ENCODE results near the gene NR6A1. TPM values are rescaled to one million over a fixed set of nuclear protein-coding genes. Genes with fewer than 3 reads are reported as not detected.
A peak's percentile ranks its signal among the peaks of the same experiment; 100 is the strongest.

The NR6A1 gene
- total and polyA plus RNA-seq, 2 of the 13 experiments (the other 11 are each of a cell fraction or from before 2014, with no cell fraction given): 28.1 to 31.5 TPM

GRCh38 chr9:124771021-124771866, at the start of gene NR6A1 (continued):
- TF ChIP-seq MEIS1 (CRISPR knock-in tag; IDR thresholded peaks at IDR 0.05; ENCODE audit: borderline replicate concordance) (0 out of 2 replicates have a peak, but pooled peaks have one; percentile 48), SIX1 (CRISPR knock-in tag; IDR thresholded peaks at IDR 0.05; ENCODE audit: borderline replicate concordance) (no peak), ZNF292 (CRISPR knock-in tag; IDR thresholded peaks at IDR 0.05; ENCODE audit: borderline replicate concordance, low read depth) (no peak), BRCA1 (CRISPR knock-in tag; IDR thresholded peaks at IDR 0.05) (peak; percentile 39; the same call in 1 of the 2 replicates), MBNL3 (CRISPR knock-in tag; conservative IDR thresholded peaks at IDR 0.05) (no peak), KDM1A (CRISPR knock-in tag; IDR thresholded peaks at IDR 0.05) (no peak), ZNF280D (CRISPR knock-in tag; IDR thresholded peaks at IDR 0.05) (no peak), RXRA (CRISPR knock-in tag; IDR thresholded peaks at IDR 0.05) (no peak), ZSCAN25 (CRISPR knock-in tag; IDR thresholded peaks at IDR 0.05) (no peak; the same call in 1 of the 2 replicates), ZNF775 (CRISPR knock-in tag; IDR thresholded peaks at IDR 0.05; ENCODE audit: borderline replicate concordance) (no peak), MXD3 (CRISPR knock-in tag; IDR thresholded peaks at IDR 0.05) (peak; percentile 19), PAWR (CRISPR knock-in tag; IDR thresholded peaks at IDR 0.05; ENCODE audit: borderline replicate concordance) (no peak), ZBTB38 (CRISPR knock-in tag; IDR thresholded peaks at IDR 0.05) (0 out of 2 replicates have a peak, but pooled peaks have one; percentile 22), ZNF652 (CRISPR knock-in tag; IDR thresholded peaks at IDR 0.05; ENCODE audit: borderline replicate concordance, low read depth) (no peak), BCL3 (CRISPR knock-in tag; IDR thresholded peaks at IDR 0.05) (no peak), MATR3 (CRISPR knock-in tag; IDR thresholded peaks at IDR 0.05) (no peak), ZBTB49 (CRISPR knock-in tag; IDR thresholded peaks at IDR 0.05; ENCODE audit: borderline replicate concordance) (no peak), ZBTB43 (CRISPR knock-in tag; conservative IDR thresholded peaks at IDR 0.05) (no peak), ZNF3 (CRISPR knock-in tag; IDR thresholded peaks at IDR 0.05) (no peak; the same call in 1 of the 2 replicates), NFKB2 (CRISPR knock-in tag; IDR thresholded peaks at IDR 0.05; ENCODE audit: borderline replicate concordance) (peak; percentile 38; the same call in 1 of the 2 replicates), NRL (CRISPR knock-in tag; IDR thresholded peaks at IDR 0.05; ENCODE audit: borderline replicate concordance) (no peak; the same call in none of the 2 replicates)
